Stomach (tissue), 9 donors: ENCODE data around the gene TRPV4. TPM values are rescaled to one million over a fixed set of nuclear protein-coding genes. Genes with fewer than 3 reads are reported as not detected.

ENCODE experiments used
- DNase-seq, 2 donors: peaks; one replicate each; pipeline versions ENCODE4 v3.0.0 to v3.0.0-alpha.2; 2013 to 2019
- H3K27ac ChIP-seq, 5 donors: fragments of 200-600 bp in 4 of 5; sonication (generic) in 4 of 5; one replicate each; pipeline ENCODE4 v1.5.1; 2013 to 2019; ENCODE audit warnings: mild to moderate bottlenecking in 1 of 5, moderate library complexity in 1 of 5
- H3K27me3 ChIP-seq, 3 donors: fragments of 200-600 bp; sonication (generic); one replicate each; pipeline ENCODE4 v1.5.1; 2017 to 2019; ENCODE audit warnings: mixed run types in 1 of 3
- H3K36me3 ChIP-seq, 4 donors: fragments of 200-600 bp; sonication (generic); 1 replicate in 3 of 4; 2 replicates in 1 of 4; pipeline ENCODE4 v1.5.1; 2016 to 2019
- H3K4me1 ChIP-seq, 4 donors: fragments of 200-600 bp; sonication (generic); one replicate each; pipeline ENCODE4 v1.5.1; 2016 to 2019
- H3K4me3 ChIP-seq, 4 donors: fragments of 200-600 bp; sonication (generic) in 3 of 4; one replicate each; pipeline ENCODE4 v1.5.1; 2016 to 2019; ENCODE audit warnings: mild to moderate bottlenecking in 1 of 4
- H3K9me3 ChIP-seq, 4 donors: fragments of 200-600 bp; sonication (generic); one replicate each; pipeline ENCODE4 v1.5.1; 2016 to 2019
- EP300 ChIP-seq: sonication (generic); formaldehyde crosslinking; IDR thresholded peaks from one replicate; pipeline ENCODE4 v1.6.1; 2017; ENCODE audit warnings: antibody characterized with exemption
- POLR2A ChIP-seq, 4 donors: fragments of 450-650 bp; IDR thresholded peaks; one replicate each; pipeline ENCODE4 v1.6.1; 2016; ENCODE audit warnings: antibody characterized with exemption in 4 of 4, control low read depth in 2 of 4, mild to moderate bottlenecking in 1 of 4, moderate library complexity in 1 of 4
- POLR2AphosphoS5 ChIP-seq, 3 donors: sonication (generic); formaldehyde crosslinking; IDR thresholded peaks; one replicate each; pipeline ENCODE4 v1.6.1; 2016; ENCODE audit warnings: antibody characterized with exemption in 3 of 3
- WGBS, 5 donors: extraction: QIAGEN DNeasy Blood & Tissue Kit in 3 of 5; methylation state at CpG; one replicate each; pipeline versions ENCODE4 v1.1.5 to v1.1.7; 2013 to 2018; 5-methylcytosine and 5-hydroxymethylcytosine counted together
- intact Hi-C: fragments of 100-400 bp; cut with DNase I; formaldehyde crosslinking; loops from one replicate; pipeline ENCODE4 v1.15.1; 2023; ENCODE audit warnings: low total_unique reads
- polyA plus RNA-seq, 3 donors: library from polyadenylated mRNA; stranded (reverse); fragments of 200-250 nt; gene quantifications; one replicate each; pipeline ENCODE4 v1.2.3, GENCODE V29; 2013
- total RNA-seq, 5 donors: library from RNA; depleted of rRNA; stranded (reverse); fragments of >200 nt; gene quantifications; one replicate each; pipeline versions ENCODE4 v1.1.0 to v1.2.3, GENCODE V29; 2014 to 2016
- TF ChIP-seq, protein P1 (sequence below), 7 experiments: fragments of 450-650 bp in 4 of 7; fragments of 200-600 bp in 3 of 7; sonication (generic) in 3 of 7; IDR thresholded peaks; one replicate each; pipeline ENCODE4 v1.5.1; 2016 to 2019; ENCODE audit warnings: antibody characterized with exemption in 7 of 7, control low read depth in 2 of 7, mild to moderate bottlenecking in 1 of 7
- donor health status: healthy with polysubstance abuse.
- donor health status: Bipolar disorder and iron deficiency.
- donor health status: healthy.

Gene TRPV4
- total and polyA plus RNA-seq, 8 donors, result 0.75 to 3.8 (median 1.4) TPM; not detected in 4

GRCh38 chr12:109768901-109769670 is 64.1 kb downstream of the TRPV4 start:
- WGBS, 5 donors, result 91 to 97% (median 93%) methylated on average over 14 to 38 of the region's 38 CpGs
- TF ChIP-seq POLR2A (IDR thresholded peaks at IDR 0.05), result no peak
- Histone ChIP-seq H3K4me1 (peaks cover 9 to 13% (median 12%) of the 10 kb centered on the region in 4 donors), H3K36me3 (no peaks in the 10 kb centered on the region), H3K9me3 (no peaks in the 10 kb centered on the region), H3K27ac (no peak overlapping the region), H3K4me3 (no peak overlapping the region), H3K27me3 (peaks cover 0 to 11% (median 0%) of the 10 kb centered on the region in 3 donors)
- intact Hi-C loops, result no loop called here
- peak; percentile 1 to 23 for DNase-seq

DNA sequence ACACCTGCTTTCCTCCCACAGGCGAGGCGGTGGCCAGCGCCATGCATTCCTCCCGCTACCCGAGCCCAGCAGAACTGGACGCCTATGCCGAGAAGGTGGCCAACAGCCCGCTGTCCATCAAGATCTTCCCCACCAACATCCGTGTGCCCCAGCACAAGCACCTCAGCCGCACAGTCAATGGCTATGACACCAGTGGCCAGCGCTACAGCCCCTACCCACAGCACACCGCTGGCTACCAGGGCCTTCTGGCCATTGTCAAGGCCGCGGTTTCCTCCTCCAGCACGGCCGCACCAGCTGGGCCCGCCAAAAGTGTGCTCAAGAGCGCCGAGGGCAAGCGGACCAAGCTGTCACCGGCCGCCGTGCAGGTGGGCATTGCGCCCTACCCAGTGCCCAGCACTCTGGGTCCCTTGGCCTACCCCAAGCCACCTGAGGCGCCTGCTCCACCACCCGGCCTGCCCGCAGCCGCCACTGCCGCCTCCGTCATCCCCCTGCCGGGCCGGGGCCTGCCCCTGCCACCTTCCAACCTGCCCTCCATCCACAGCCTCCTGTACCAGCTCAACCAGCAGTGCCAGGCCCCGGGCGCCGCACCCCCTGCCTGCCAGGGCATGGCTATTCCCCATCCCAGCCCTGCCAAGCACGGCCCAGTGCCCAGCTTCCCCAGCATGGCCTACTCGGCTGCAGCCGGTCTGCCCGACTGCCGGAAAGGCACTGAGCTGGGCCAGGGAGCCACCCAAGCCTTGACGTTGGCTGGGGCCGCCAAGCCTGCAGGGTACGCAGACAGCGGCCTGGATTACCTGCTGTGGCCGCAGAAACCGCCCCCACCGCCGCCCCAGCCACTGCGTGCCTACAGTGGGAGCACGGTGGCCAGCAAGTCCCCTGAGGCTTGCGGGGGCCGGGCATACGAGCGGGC is 65.0 kb downstream of the TRPV4 start:
- Histone ChIP-seq H3K9me3 (peaks cover 0 to 4% (median 2%) of the 10 kb centered on the region in 4 donors), H3K36me3 (no peaks in the 10 kb centered on the region), H3K27ac (no peak overlapping the region), H3K27me3 (peaks cover 0 to 3% (median 0%) of the 10 kb centered on the region in 3 donors), H3K4me1 (peaks cover 2 to 7% (median 5%) of the 10 kb centered on the region in 4 donors), H3K4me3 (no peak overlapping the region)
- intact Hi-C loops, result no loop called here
- DNase-seq, result peak; percentile 5 to 21
- TF ChIP-seq, protein P1, sequence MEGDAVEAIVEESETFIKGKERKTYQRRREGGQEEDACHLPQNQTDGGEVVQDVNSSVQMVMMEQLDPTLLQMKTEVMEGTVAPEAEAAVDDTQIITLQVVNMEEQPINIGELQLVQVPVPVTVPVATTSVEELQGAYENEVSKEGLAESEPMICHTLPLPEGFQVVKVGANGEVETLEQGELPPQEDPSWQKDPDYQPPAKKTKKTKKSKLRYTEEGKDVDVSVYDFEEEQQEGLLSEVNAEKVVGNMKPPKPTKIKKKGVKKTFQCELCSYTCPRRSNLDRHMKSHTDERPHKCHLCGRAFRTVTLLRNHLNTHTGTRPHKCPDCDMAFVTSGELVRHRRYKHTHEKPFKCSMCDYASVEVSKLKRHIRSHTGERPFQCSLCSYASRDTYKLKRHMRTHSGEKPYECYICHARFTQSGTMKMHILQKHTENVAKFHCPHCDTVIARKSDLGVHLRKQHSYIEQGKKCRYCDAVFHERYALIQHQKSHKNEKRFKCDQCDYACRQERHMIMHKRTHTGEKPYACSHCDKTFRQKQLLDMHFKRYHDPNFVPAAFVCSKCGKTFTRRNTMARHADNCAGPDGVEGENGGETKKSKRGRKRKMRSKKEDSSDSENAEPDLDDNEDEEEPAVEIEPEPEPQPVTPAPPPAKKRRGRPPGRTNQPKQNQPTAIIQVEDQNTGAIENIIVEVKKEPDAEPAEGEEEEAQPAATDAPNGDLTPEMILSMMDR (IDR thresholded peaks at IDR 0.05), result no peak
- TF ChIP-seq EP300 (no peak), POLR2A (IDR thresholded peaks at IDR 0.05) (no peak), POLR2AphosphoS5 (IDR thresholded peaks at IDR 0.05) (no peak)
- WGBS, 5 donors, result 94 to 96% (median 95%) methylated on average over 20 to 54 of the region's 54 CpGs

- no peaks in the 10 kb centered on the region for H3K27me3 ChIP-seq
- no peak overlapping the region for H3K27ac ChIP-seq
- H3K4me3 ChIP-seq, result no peak overlapping the region
- intact Hi-C loops, result no loop called here
- TF ChIP-seq EP300 (no peak), POLR2AphosphoS5 (IDR thresholded peaks at IDR 0.05) (no peak), POLR2A (IDR thresholded peaks at IDR 0.05) (no peak)
- TF ChIP-seq, protein P1 (IDR thresholded peaks at IDR 0.05), result no peak
- H3K4me1 ChIP-seq, result no peaks in the 10 kb centered on the region
- WGBS, 5 donors, result 94 to 98% (median 95%) methylated on average over 4 of the region's 4 CpGs
- H3K9me3 ChIP-seq, result peaks cover 0 to 8% (median 3%) of the 10 kb centered on the region in 4 donors
- H3K36me3 ChIP-seq, result no peaks in the 10 kb centered on the region
- no peak for DNase-seq
These were observed 65.7 kb downstream of the TRPV4 start for GRCh38 chr12:109767456-109767855.

GRCh38 chr12:109766251-109766778 is 66.9 kb downstream of the TRPV4 start:
- no peaks in the 10 kb centered on the region for H3K4me1 ChIP-seq
- peaks cover 0 to 8% (median 3%) of the 10 kb centered on the region in 4 donors for H3K9me3 ChIP-seq
- WGBS, 5 donors, result 85 to 92% (median 87%) methylated on average over 12 of the region's 12 CpGs
- H3K4me3 ChIP-seq, result no peak overlapping the region
- no peaks in the 10 kb centered on the region for H3K27me3 ChIP-seq
- TF ChIP-seq POLR2AphosphoS5 (IDR thresholded peaks at IDR 0.05) (no peak), EP300 (no peak), POLR2A (IDR thresholded peaks at IDR 0.05) (no peak)
- TF ChIP-seq, protein P1 (IDR thresholded peaks at IDR 0.05), result no peak
- intact Hi-C loops, result no loop called here
- H3K36me3 ChIP-seq, result no peaks in the 10 kb centered on the region
- H3K27ac ChIP-seq, result no peak overlapping the region
- peak; percentile 6 to 9 for DNase-seq
